Activated CD8-positive, alpha-beta memory T cell treated with anti-CD3 and anti-CD28 coated beads for 48 hours (primary cell): ENCODE data around the gene SLC27A2.
"Not testable (repeated sequence)": the region's sequence is repeated elsewhere in the genome, so short reads cannot be mapped to it uniquely, and the experiment has no call there.

Source experiments
- DNase-seq, 3 experiments: peaks; one replicate each; pipeline ENCODE4 v3.0.0-alpha.2; 2020; ENCODE audit warnings: low read depth in 2 of 3, low spot score in 2 of 3

Gene SLC27A2

GRCh38 chr15:50181969-50182218, at the start of gene SLC27A2:
SLC27A2 (plus strand) TSS chr15:50182196; CDS start chr15:50182428, 232 bp downstream.
- DNase-seq = peak in 1 of 3 experiments; percentile 14

- not testable (repeated sequence) for DNase-seq
Measured at GRCh38 chr15:50132251-50132984, 49.6 kb upstream of the SLC27A2 start.

- DNase-seq = no peak
Measured at GRCh38 chr15:50134524-50135024, 47.4 kb upstream of the SLC27A2 start.

GRCh38 chr15:50135031-50135551, 46.9 kb upstream of the SLC27A2 start:
- DNase-seq = peak in 1 of 3 experiments; percentile 28

GRCh38 chr15:50137330-50137761, 44.6 kb upstream of the SLC27A2 start:
- peak in 1 of 3 experiments; percentile 31 for DNase-seq

- no peak for DNase-seq
Measured at GRCh38 chr15:50137893-50138292, 44.1 kb upstream of the SLC27A2 start.

GRCh38 chr15:50138391-50138790, 43.6 kb upstream of the SLC27A2 start:
- DNase-seq = no peak

GRCh38 chr15:50140098-50140497, 41.9 kb upstream of the SLC27A2 start:
- DNase-seq = no peak

- DNase-seq = no peak
Measured at GRCh38 chr15:50140983-50141382, 41.0 kb upstream of the SLC27A2 start.

GRCh38 chr15:50141856-50142255, 40.1 kb upstream of the SLC27A2 start:
- DNase-seq = no peak

GRCh38 chr15:50143255-50143860, 38.6 kb upstream of the SLC27A2 start:
- DNase-seq = no peak

GRCh38 chr15:50144341-50145120, 37.5 kb upstream of the SLC27A2 start:
- no peak for DNase-seq

- no peak for DNase-seq
Measured at GRCh38 chr15:50145451-50145872, 36.5 kb upstream of the SLC27A2 start.

GRCh38 chr15:50146632-50147031, 35.4 kb upstream of the SLC27A2 start:
- DNase-seq = no peak

- no peak for DNase-seq
Measured at GRCh38 chr15:50148362-50148963, 33.5 kb upstream of the SLC27A2 start.

- DNase-seq = no peak
Measured at GRCh38 chr15:50149090-50149489, 32.9 kb upstream of the SLC27A2 start.

- no peak for DNase-seq
Measured at GRCh38 chr15:50150349-50150748, 31.6 kb upstream of the SLC27A2 start.

- no peak for DNase-seq
Measured at GRCh38 chr15:50150851-50151250, 31.1 kb upstream of the SLC27A2 start.

- no peak for DNase-seq
Measured at GRCh38 chr15:50151476-50151875, 30.5 kb upstream of the SLC27A2 start.

GRCh38 chr15:50158236-50158635, 23.8 kb upstream of the SLC27A2 start:
- DNase-seq = not testable (repeated sequence)
